Measurements from ENCODE around the gene NRIP3. TPM values are rescaled to one million over a fixed set of nuclear protein-coding genes. Genes with fewer than 3 reads are reported as not detected.

NRIP3 gene
- total and polyA plus RNA-seq, 3 donors from 2014 or later, result 29.4 to 108 (median 55.1) TPM

DNA sequence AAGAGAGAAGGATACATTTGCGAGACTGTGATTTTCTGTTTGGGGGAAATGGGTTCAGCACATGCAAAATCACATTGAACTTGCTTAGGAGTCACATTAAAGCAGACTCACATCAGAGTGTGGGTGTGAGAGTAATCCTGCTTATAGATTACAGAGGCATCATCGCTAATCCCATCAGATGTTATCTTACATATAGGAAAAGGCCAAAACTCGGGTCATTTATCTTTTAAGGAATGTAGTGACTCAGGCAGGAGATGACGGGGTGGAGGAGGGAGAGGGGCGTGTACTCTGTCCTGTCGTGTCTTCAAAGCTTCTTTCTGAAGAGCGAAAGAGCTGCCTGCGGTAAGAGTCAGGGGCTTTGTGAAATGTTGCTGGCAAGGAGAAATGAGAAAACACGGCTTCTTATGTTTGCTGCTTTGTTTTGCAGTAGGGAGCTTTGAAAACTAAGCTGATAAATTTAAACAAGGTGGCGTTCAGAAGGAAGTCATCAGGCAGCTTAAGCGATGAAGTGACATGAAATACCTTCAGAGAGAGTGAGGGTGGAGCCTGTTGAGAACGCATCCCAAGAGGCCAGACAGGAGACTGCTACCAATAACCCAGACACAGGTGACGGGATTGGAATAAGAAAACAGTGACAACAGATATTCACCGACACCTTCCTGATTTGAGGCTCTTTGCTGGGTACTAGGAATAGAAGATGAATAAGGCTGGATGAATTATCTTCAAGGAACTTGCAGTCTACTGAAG is 68.9 kb downstream of the NRIP3 start:
- Histone ChIP-seq H3K9me3 (no peaks in the 10 kb centered on the region), H3K4me1 (no peaks in the 10 kb centered on the region), H3K27ac (no peak overlapping the region), H3K27me3 (no peaks in the 10 kb centered on the region), H3K4me3 (no peak overlapping the region), H3K36me3 (ENCODE audit: low read depth, missing control alignments) (no peaks in the 10 kb centered on the region)
- WGBS, 2 donors, result 68 to 80% methylated on average over 14 of the region's 14 CpGs
- DNase-seq, result no peak
- no peak for TF ChIP-seq POLR2A (IDR thresholded peaks at IDR 0.05)
- TF ChIP-seq CTCF (IDR thresholded peaks at IDR 0.05), result no peak
- intact Hi-C loops (cut with DNase I; ENCODE audit: low total_unique reads), result no loop called here

DNA sequence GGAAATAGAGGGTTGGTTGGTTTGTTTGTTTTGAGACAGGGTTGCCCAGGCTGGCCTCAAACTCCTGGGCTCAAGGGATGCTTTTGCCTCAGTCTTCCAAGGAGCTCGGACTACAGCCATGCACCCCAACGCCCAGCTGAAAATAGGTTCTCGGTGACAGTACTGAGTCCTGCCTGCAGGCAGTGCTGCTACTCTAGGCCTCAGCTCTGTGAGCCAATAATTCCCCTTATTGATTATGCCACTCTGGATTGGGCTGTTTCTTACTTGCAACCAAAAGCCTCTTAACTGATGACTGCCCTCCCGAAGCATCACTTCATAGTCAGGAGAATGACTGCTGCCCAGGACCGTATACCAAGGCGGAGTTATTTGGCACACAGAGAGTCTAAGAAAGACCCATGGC is 69.9 kb downstream of the NRIP3 start:
- no peak overlapping the region for H3K4me3 ChIP-seq
- TF ChIP-seq CTCF (IDR thresholded peaks at IDR 0.05) (no peak), POLR2A (IDR thresholded peaks at IDR 0.05) (no peak)
- no peak overlapping the region for H3K27ac ChIP-seq
- H3K9me3 ChIP-seq, result no peaks in the 10 kb centered on the region
- no peaks in the 10 kb centered on the region for H3K36me3 ChIP-seq (ENCODE audit: low read depth, missing control alignments)
- no peaks in the 10 kb centered on the region for H3K4me1 ChIP-seq
- no peaks in the 10 kb centered on the region for H3K27me3 ChIP-seq
- no peak for DNase-seq
- WGBS, 2 donors, result 90 to 94% methylated on average over 6 of the region's 6 CpGs
- intact Hi-C loops (cut with DNase I; ENCODE audit: low total_unique reads), result no loop called here

- intact Hi-C loops (cut with DNase I; ENCODE audit: low total_unique reads), result no loop called here
- DNase-seq, result no peak
- Histone ChIP-seq H3K36me3 (ENCODE audit: low read depth, missing control alignments) (no peaks in the 10 kb centered on the region), H3K27me3 (no peaks in the 10 kb centered on the region), H3K9me3 (no peaks in the 10 kb centered on the region), H3K4me1 (no peaks in the 10 kb centered on the region), H3K27ac (no peak within 1 kb of the TSS), H3K4me3 (no peak within 1 kb of the TSS)
- no peak for TF ChIP-seq POLR2A (IDR thresholded peaks at IDR 0.05)
- no peak for TF ChIP-seq CTCF (IDR thresholded peaks at IDR 0.05)
- WGBS, 2 donors, result 79 to 90% methylated on average over 5 to 12 of the region's 12 CpGs
These were observed 71.1 kb downstream of the NRIP3 start, which contains the start of gene C11orf16 for GRCh38 chr11:8932564-8933180. Gene C11orf16, minus strand, starts transcription at chr11:8932947. Its CDS starts 639 bp downstream, at chr11:8932308.

Small RNAs within 50 kb of the gene (small RNA-seq; reads per million reads assigned to genes)
- 0 reads per million in 2 donors for gene RF00019

Other genes with a start within 250 kb of the NRIP3 start
- gene AKIP1, start 92.8 kb downstream of the NRIP3 start, total RNA-seq, result 10 to 100 TPM; 38.5 to 40.4 TPM
- gene AKIP1, start 92.8 kb downstream of the NRIP3 start, polyA plus RNA-seq (ENCODE audit: insufficient read depth, low read depth, low replicate concordance), result 30.9 TPM
- gene C11orf16, start 71.1 kb downstream of the NRIP3 start, total RNA-seq, result 1 to 10 TPM; 1.4 to 1.7 TPM
- gene C11orf16, start 71.1 kb downstream of the NRIP3 start, polyA plus RNA-seq (ENCODE audit: insufficient read depth, low read depth, low replicate concordance), result 5.9 TPM
- gene ASCL3, start 61.0 kb downstream of the NRIP3 start, total RNA-seq, result not detected
- not detected for gene ASCL3, start 61.0 kb downstream of the NRIP3 start, polyA plus RNA-seq (ENCODE audit: insufficient read depth, low read depth, low replicate concordance)
- gene TMEM9B, start 39.6 kb downstream of the NRIP3 start, total RNA-seq, result 10 to 100 TPM; 43.3 to 43.5 TPM
- 55.0 TPM for gene TMEM9B, start 39.6 kb downstream of the NRIP3 start, polyA plus RNA-seq (ENCODE audit: insufficient read depth, low read depth, low replicate concordance)
- 1 to 10 TPM; 3.5 to 5.0 TPM for gene SCUBE2, start 87.6 kb upstream of the NRIP3 start, total RNA-seq
- gene SCUBE2, start 87.6 kb upstream of the NRIP3 start, polyA plus RNA-seq (ENCODE audit: insufficient read depth, low read depth, low replicate concordance), result 10.5 TPM